GM19463 (cell line): ENCODE results near the gene TOGARAM1.
A peak's percentile ranks its signal among the peaks of the same experiment; 100 is the strongest.

Source experiments
- ATAC-seq: cut with Tn5 transposase; IDR thresholded peaks from one replicate; pipeline ENCODE4 v1.9.1; 2021; ENCODE audit warnings: mild to moderate bottlenecking, moderate library complexity; ENCODE audit not compliant: unreplicated experiment

TOGARAM1 gene

GRCh38 chr14:44963044-44963528 is 1.1 kb downstream of the TOGARAM1 start:
- no peak for ATAC-seq

GRCh38 chr14:44963775-44964380 is 1.9 kb downstream of the TOGARAM1 start:
- no peak for ATAC-seq

GRCh38 chr14:44966601-44967336 is 4.8 kb downstream of the TOGARAM1 start:
- ATAC-seq: no peak

- no peak for ATAC-seq
Measured at GRCh38 chr14:44968714-44969113, 6.7 kb downstream of the TOGARAM1 start.

- ATAC-seq: peak; percentile 56
Measured at GRCh38 chr14:44970907-44971306, 8.9 kb downstream of the TOGARAM1 start.

GRCh38 chr14:44971459-44971858 is 9.5 kb downstream of the TOGARAM1 start:
- no peak for ATAC-seq

- ATAC-seq: no peak
Measured at GRCh38 chr14:44979273-44979672, 17.3 kb downstream of the TOGARAM1 start.

GRCh38 chr14:44979740-44980356 is 17.9 kb downstream of the TOGARAM1 start:
- ATAC-seq: no peak

GRCh38 chr14:44981198-44981597 is 19.2 kb downstream of the TOGARAM1 start:
- ATAC-seq: no peak

- no peak for ATAC-seq
Measured at GRCh38 chr14:44982594-44982993, 20.6 kb downstream of the TOGARAM1 start.

GRCh38 chr14:44988694-44989093 is 26.7 kb downstream of the TOGARAM1 start:
- no peak for ATAC-seq

GRCh38 chr14:44989497-44990440 is 27.8 kb downstream of the TOGARAM1 start:
- no peak for ATAC-seq

GRCh38 chr14:44990533-44990932 is 28.5 kb downstream of the TOGARAM1 start:
- no peak for ATAC-seq

- no peak for ATAC-seq
Measured at GRCh38 chr14:44995196-44995595, 33.2 kb downstream of the TOGARAM1 start.

GRCh38 chr14:44995770-44996294 is 33.8 kb downstream of the TOGARAM1 start:
- ATAC-seq: no peak

GRCh38 chr14:45003924-45004323 is 41.9 kb downstream of the TOGARAM1 start:
- ATAC-seq: no peak

- ATAC-seq: no peak
Measured at GRCh38 chr14:45015133-45015532, 53.1 kb downstream of the TOGARAM1 start.

GRCh38 chr14:45028107-45028626 is 66.2 kb downstream of the TOGARAM1 start:
- ATAC-seq: no peak

- no peak for ATAC-seq
Measured at GRCh38 chr14:45034730-45035129, 72.7 kb downstream of the TOGARAM1 start.

- no peak for ATAC-seq
Measured at GRCh38 chr14:45038256-45038655, 76.3 kb downstream of the TOGARAM1 start.
